IMR-90 (cell line): ENCODE measurements around the gene WIPF1. TPM values are rescaled to one million over a fixed set of nuclear protein-coding genes. Genes with fewer than 3 reads are reported as not detected.

Experiments
- ATAC-seq: fragments of 200-7000 bp; cut with Tn5 transposase; 2 replicates; pipeline ENCODE4 v1.9.1; 2020; ENCODE audit warnings: low read depth, mild to moderate bottlenecking, moderate library complexity
- BruUV-seq: library from RNA; stranded (reverse); fragments of 400-500 nt; replicated peaks from 2 replicates; lab custom pipeline; 2021; lab: Mats Ljungman, UMichigan
- CTCF ChIA-PET: fragments of 300-600 bp; formaldehyde crosslinking; extraction: SDS; loops from one replicate; lab custom pipeline; 2021; ENCODE audit warnings: antibody characterized with exemption; lab: Yijun Ruan, JAX
- POLR2A ChIA-PET: fragments of 300-600 bp; sonication (Branson Sonifier 250); formaldehyde crosslinking; loops from one replicate; lab custom pipeline; 2022; ENCODE audit warnings: antibody characterized with exemption; ENCODE audit not compliant: unreplicated experiment; lab: Charles Lee
- DNase-seq: peaks from one replicate; pipeline ENCODE4 v3.0.0; 2013
- H2AFZ ChIP-seq: replicated peaks from 2 replicates; pipeline ENCODE3; 2013; ENCODE audit warnings: low read length, mild to moderate bottlenecking; ENCODE audit not compliant: poor library complexity
- H2AK5ac ChIP-seq: 2 replicates; pipeline ENCODE4 v1.6.1; 2013; ENCODE audit warnings: low read depth, low read length, inconsistent platforms
- H2AK9ac ChIP-seq: replicated peaks from 2 replicates; pipeline ENCODE3; 2013; ENCODE audit warnings: mild to moderate bottlenecking, low read depth, low read length, moderate library complexity; ENCODE audit not compliant: poor library complexity
- H2BK120ac ChIP-seq: 2 replicates; pipeline ENCODE4 v1.6.1; 2013; ENCODE audit warnings: low read depth, low read length, inconsistent platforms
- H2BK15ac ChIP-seq: 3 replicates; pipeline ENCODE4 v1.6.1; 2013; ENCODE audit warnings: low read depth, low read length, inconsistent platforms
- H2BK20ac ChIP-seq: 2 replicates; pipeline ENCODE4 v1.6.1; 2013; ENCODE audit warnings: low read depth, mild to moderate bottlenecking, inconsistent platforms, low read length, moderate library complexity
- H2BK5ac ChIP-seq: 2 replicates; pipeline ENCODE4 v1.6.1; 2013; ENCODE audit warnings: mild to moderate bottlenecking, low read depth, low read length, inconsistent platforms; ENCODE audit not compliant: poor library complexity, severe bottlenecking
- H3K14ac ChIP-seq: replicated peaks from 2 replicates; pipeline ENCODE4 v1.6.1; 2013; ENCODE audit warnings: low read depth, low read length, inconsistent platforms
- H3K18ac ChIP-seq: 2 replicates; pipeline ENCODE4 v1.6.1; 2013; ENCODE audit warnings: low read depth, low read length, control low read depth
- H3K23ac ChIP-seq: 2 replicates; pipeline ENCODE4 v1.6.1; 2013; ENCODE audit warnings: low read depth, low read length, inconsistent platforms
- H3K27ac ChIP-seq: 2 replicates; pipeline ENCODE4 v1.5.1; 2013; ENCODE audit warnings: mild to moderate bottlenecking, control low read depth, low read length; ENCODE audit not compliant: insufficient read depth
- H3K27me3 ChIP-seq: 2 replicates; pipeline ENCODE4 v1.6.1; 2013; ENCODE audit warnings: low read length; ENCODE audit not compliant: control insufficient read depth, insufficient read depth
- H3K36me3 ChIP-seq: 2 replicates; pipeline ENCODE4 v1.6.1; 2013; ENCODE audit warnings: low read length, mixed read lengths; ENCODE audit not compliant: control insufficient read depth, insufficient read depth
- H3K4ac ChIP-seq: 2 replicates; pipeline ENCODE4 v1.6.1; 2013; ENCODE audit warnings: low read depth, low read length, inconsistent platforms
- H3K4me1 ChIP-seq: 2 replicates; pipeline ENCODE4 v1.6.1; 2013; ENCODE audit warnings: low read length, mixed read lengths; ENCODE audit not compliant: control insufficient read depth, insufficient read depth
- H3K4me2 ChIP-seq: 2 replicates; pipeline ENCODE4 v1.6.1; 2013; ENCODE audit warnings: low read depth, mild to moderate bottlenecking, control low read depth, low read length, moderate library complexity
- H3K4me3 ChIP-seq: 2 replicates; pipeline ENCODE4 v1.5.1; 2013; ENCODE audit warnings: low read depth, mild to moderate bottlenecking, control low read depth, low read length, moderate library complexity; ENCODE audit not compliant: insufficient read depth
- H3K56ac ChIP-seq: 2 replicates; pipeline ENCODE4 v1.6.1; 2013; ENCODE audit warnings: low read length, inconsistent platforms; ENCODE audit not compliant: insufficient read depth; ENCODE audit errors: extremely low read depth
- H3K79me1 ChIP-seq, 2 experiments: 2 replicates each; pipeline ENCODE4 v1.6.1; 2013; ENCODE audit warnings: low read length in 2 of 2, inconsistent platforms in 1 of 2, low read depth in 1 of 2
- H3K9ac ChIP-seq: 2 replicates; pipeline ENCODE4 v1.6.1; 2013; ENCODE audit warnings: low read depth, low read length, control low read depth
- H3K9me1 ChIP-seq: 2 replicates; pipeline ENCODE4 v1.6.1; 2013; ENCODE audit warnings: low read length, inconsistent platforms; ENCODE audit not compliant: insufficient read depth
- H3K9me3 ChIP-seq: 2 replicates; pipeline ENCODE4 v1.6.1; 2013; ENCODE audit warnings: low read length; ENCODE audit not compliant: control insufficient read depth, insufficient read depth
- H4K20me1 ChIP-seq: 2 replicates; pipeline ENCODE4 v1.6.1; 2013; ENCODE audit warnings: low read length, inconsistent platforms; ENCODE audit not compliant: insufficient read depth
- H4K5ac ChIP-seq: 2 replicates; pipeline ENCODE4 v1.6.1; 2013; ENCODE audit warnings: mild to moderate bottlenecking, low read depth, low read length, control low read depth
- H4K8ac ChIP-seq, 2 experiments: 2 replicates each; pipeline ENCODE4 v1.6.1; 2013; ENCODE audit warnings: low read depth in 2 of 2, low read length in 2 of 2, control low read depth in 1 of 2, inconsistent platforms in 1 of 2
- H4K91ac ChIP-seq: 2 replicates; pipeline ENCODE4 v1.6.1; 2013; ENCODE audit warnings: low read depth, low read length, inconsistent platforms; ENCODE audit not compliant: insufficient read depth
- MAFK ChIP-seq: IDR thresholded peaks from 2 replicates; pipeline ENCODE4 v1.6.1; 2012; ENCODE audit warnings: low read depth, low read length, improper control_type of control experiment
- WGBS, 2 experiments: methylation state at CpG; one replicate each; pipeline versions ENCODE4 v1.1.5 to v1.1.7; 2013; ENCODE audit warnings: missing lambda C conversion rate in 2 of 2; ENCODE audit not compliant: insufficient read length in 1 of 2; ENCODE audit errors: extremely low coverage in 2 of 2; 5-methylcytosine and 5-hydroxymethylcytosine counted together
- dilution Hi-C: fragments of 300-500 bp; cut with HindIII; formaldehyde crosslinking; loops from one replicate; pipeline ENCODE4 v1.14.3; 2018; ENCODE audit warnings: low sequenced_read_pairs; ENCODE audit not compliant: unreplicated experiment
- in situ Hi-C: fragments of 300-500 bp; cut with MboI; formaldehyde crosslinking; loops from 3 replicates; pipeline ENCODE4 v1.14.3; 2019; ENCODE audit warnings: low sequenced_read_pairs, inconsistent platforms, mixed read lengths
- intact Hi-C: fragments of 100-400 bp; cut with micrococcal nuclease; formaldehyde crosslinking; loops from 2 replicates; pipeline ENCODE4 v1.10.0; 2022
- polyA plus RNA-seq, 3 experiments: library from polyadenylated mRNA; depleted of rRNA; stranded (reverse); fragments of >200 nt; gene quantifications; 2 replicates each; pipeline ENCODE4 v1.2.3, GENCODE V29; 2012; ENCODE audit warnings: low replicate concordance in 1 of 3
- total RNA-seq: library from RNA; depleted of rRNA; stranded (reverse); fragments of >200 nt; gene quantifications from 2 replicates; pipeline ENCODE4 v1.2.3, GENCODE V29; 2012

The WIPF1 gene
- total and polyA plus RNA-seq, 2 of the 4 experiments (the other 2 are of a cell fraction) = 2.7 to 13.5 TPM

DNA sequence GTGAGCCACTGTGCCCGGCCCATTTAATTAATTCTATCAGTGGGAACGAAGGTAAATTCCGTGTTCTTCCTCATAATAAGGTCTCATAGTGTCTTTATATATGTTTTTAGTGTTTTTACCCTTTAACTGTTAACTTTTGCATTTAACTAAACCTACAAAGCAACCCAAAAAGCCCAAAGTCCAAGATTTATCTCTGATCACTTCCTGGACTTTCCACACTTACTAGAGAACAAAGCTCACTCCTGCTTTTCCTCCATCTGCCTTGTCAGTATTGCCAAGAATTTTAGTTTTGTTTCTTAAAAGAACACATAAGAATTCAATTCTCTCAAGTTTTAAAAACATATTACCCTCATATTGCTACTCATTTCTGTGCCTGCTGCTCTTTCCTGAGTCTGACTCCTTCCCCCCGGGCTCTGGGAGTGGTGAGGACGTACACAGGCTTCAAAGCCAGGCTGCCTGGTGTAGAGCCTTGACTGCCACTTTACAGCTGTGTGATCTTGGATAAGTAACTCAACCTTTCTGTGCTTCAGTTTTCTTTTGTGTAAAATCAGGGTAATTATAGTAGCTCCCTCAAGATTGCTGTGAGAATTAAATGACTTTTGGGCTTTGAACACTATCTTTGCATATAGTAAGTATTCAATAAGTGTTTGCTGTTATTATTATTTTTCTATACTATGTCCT lies 85.9 kb downstream of the WIPF1 start:
- H3K9me1 ChIP-seq = no peaks in the 10 kb centered on the region
- H3K4me2 ChIP-seq = no peak overlapping the region
- ATAC-seq = no peak
- no peaks in the 10 kb centered on the region for H3K4me1 ChIP-seq
- H2BK5ac ChIP-seq = no peak overlapping the region
- no peak overlapping the region for H4K91ac ChIP-seq
- in situ Hi-C loops (no loop called here), dilution Hi-C loops (no loop called here), intact Hi-C loops (loop anchor here (1.0 kb wide), 1 partner anchor 12 kb away; no protein-coding TSS in a partner anchor)
- ChIA-PET POLR2A (no interaction called here), CTCF (no interaction called here)
- no peak overlapping the region for H2BK20ac ChIP-seq
- H3K36me3 ChIP-seq = no peaks in the 10 kb centered on the region
- no peak overlapping the region for H2AK9ac ChIP-seq
- no TSS peak for BruUV-seq
- H3K9ac ChIP-seq = no peak overlapping the region
- H3K79me1 ChIP-seq = no peaks in the 10 kb centered on the region
- H3K23ac ChIP-seq = no peak overlapping the region
- no peak overlapping the region for H3K18ac ChIP-seq
- H2BK120ac ChIP-seq = no peak overlapping the region
- no peak overlapping the region for H3K56ac ChIP-seq
- no peak overlapping the region for H2BK15ac ChIP-seq
- no peak overlapping the region for H2AK5ac ChIP-seq
- H3K27me3 ChIP-seq = peaks cover under 1% of the 10 kb centered on the region
- H3K4me3 ChIP-seq = no peak overlapping the region
- no peak for DNase-seq
- H2AFZ ChIP-seq = no peak overlapping the region
- WGBS, 2 experiments = no CpG with 5 or more reads among the region's 5 CpGs
- H3K27ac ChIP-seq = no peak overlapping the region
- no peak overlapping the region for H4K8ac ChIP-seq
- H3K14ac ChIP-seq = no peak overlapping the region
- H3K9me3 ChIP-seq = peaks cover 17% of the 10 kb centered on the region
- no peak overlapping the region for H3K4ac ChIP-seq
- no peak for TF ChIP-seq MAFK
- no peak overlapping the region for H4K5ac ChIP-seq
- no peaks in the 10 kb centered on the region for H4K20me1 ChIP-seq
